Measurements from ENCODE around the gene FUT8. TPM values are rescaled to one million over a fixed set of nuclear protein-coding genes. Genes with fewer than 3 reads are reported as not detected.
A peak's percentile ranks its signal among the peaks of the same experiment; 100 is the strongest.

Gene FUT8
- total and polyA plus RNA-seq, 4 donors, result 1.1 to 14.1 (median 4.0) TPM

DNA sequence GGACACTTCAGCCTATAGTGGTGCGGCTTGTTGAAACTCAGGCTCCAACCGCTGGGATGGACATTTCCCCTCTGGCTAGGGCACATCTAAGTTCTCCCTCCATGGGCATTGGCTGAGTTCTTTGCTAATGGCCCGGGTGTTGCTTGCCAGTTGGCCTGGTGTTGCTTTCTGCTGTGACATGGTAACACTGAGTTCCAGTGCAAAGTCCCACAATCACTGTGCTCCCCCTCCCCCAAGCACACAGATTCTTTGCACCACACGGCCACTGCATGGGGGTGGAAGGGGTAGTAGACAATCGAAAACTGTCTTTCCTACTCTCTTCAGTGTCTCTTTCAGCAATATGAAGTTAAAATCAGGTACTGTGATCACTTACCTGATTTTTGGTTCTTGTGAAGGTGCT is 308.2 kb downstream of the FUT8 start:
- 70% methylated on average over 5 of the region's 5 CpGs for WGBS
- H3K9ac ChIP-seq (ENCODE audit: low read depth in 1 of 2, low read length in 2 of 2), result no peak overlapping the region
- no peaks in the 10 kb centered on the region for H3K36me3 ChIP-seq (ENCODE audit: control insufficient read depth in 4 of 4, insufficient read depth in 3 of 4, low read depth in 1 of 4, low read length in 3 of 4)
- H3K9me3 ChIP-seq (ENCODE audit: control insufficient read depth in 4 of 4, low read length in 3 of 4), result peaks cover 0 to 4% (median 1%) of the 10 kb centered on the region in 4 donors
- no peak overlapping the region for H3K4me3 ChIP-seq (ENCODE audit: low read depth in 1 of 3, low read length in 3 of 3)
- TF ChIP-seq RAD21 (IDR thresholded peaks at IDR 0.05) (no peak), HNF4A (conservative IDR thresholded peaks at IDR 0.05) (peak in 1 of 2 donors; percentile 31)
- DNase-seq (ENCODE audit: low spot score), result no peak
- no peaks in the 10 kb centered on the region for H3K4me1 ChIP-seq (ENCODE audit: control insufficient read depth in 4 of 4, insufficient read depth in 4 of 4, low read length in 3 of 4)
- no peaks in the 10 kb centered on the region for H3K27me3 ChIP-seq (ENCODE audit: control insufficient read depth in 4 of 4, insufficient read depth in 4 of 4, low read length in 3 of 4)
- no peak overlapping the region for H3K27ac ChIP-seq (ENCODE audit: low read depth in 1 of 2, low read length in 2 of 2)

DNA sequence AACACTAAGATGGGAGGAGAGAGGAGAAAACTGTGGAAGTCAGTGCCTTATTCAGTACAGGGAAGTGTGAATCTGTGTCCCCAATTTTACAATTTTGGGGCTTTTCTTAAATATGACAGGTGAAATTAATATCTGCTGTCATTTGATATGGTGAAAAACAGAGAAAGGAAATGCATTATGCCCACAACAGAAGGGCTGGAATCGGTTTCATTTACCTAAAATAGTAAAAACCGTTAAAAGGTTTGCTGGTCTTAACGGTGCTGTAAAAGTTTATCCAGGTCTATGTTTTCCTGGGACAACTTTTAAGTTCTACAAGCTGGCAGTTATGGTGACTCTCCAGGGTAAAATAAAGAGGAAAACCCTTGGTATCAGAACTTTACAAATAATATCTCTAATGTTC is 310.8 kb downstream of the FUT8 start:
- H3K27me3 ChIP-seq (ENCODE audit: control insufficient read depth in 4 of 4, insufficient read depth in 4 of 4, low read length in 3 of 4), result no peaks in the 10 kb centered on the region
- no peak overlapping the region for H3K4me3 ChIP-seq (ENCODE audit: low read depth in 1 of 3, low read length in 3 of 3)
- H3K4me1 ChIP-seq (ENCODE audit: control insufficient read depth in 4 of 4, insufficient read depth in 4 of 4, low read length in 3 of 4), result no peaks in the 10 kb centered on the region
- DNase-seq (ENCODE audit: low spot score), result no peak
- H3K9me3 ChIP-seq (ENCODE audit: control insufficient read depth in 4 of 4, low read length in 3 of 4), result peaks cover 0 to 3% (median 0%) of the 10 kb centered on the region in 4 donors
- TF ChIP-seq EGR1 (IDR thresholded peaks at IDR 0.05; ENCODE audit: low read depth in 2 of 2), result no peak
- no peak for TF ChIP-seq TAF1 (conservative IDR thresholded peaks at IDR 0.05)
- no peak for TF ChIP-seq FOXA2 (IDR thresholded peaks at IDR 0.05)
- TF ChIP-seq HNF4A (conservative IDR thresholded peaks at IDR 0.05), result no peak
- no peak for TF ChIP-seq HNF4G (IDR thresholded peaks at IDR 0.05)
- no peak for TF ChIP-seq FOXA1 (IDR thresholded peaks at IDR 0.05)
- TF ChIP-seq YY1 (IDR thresholded peaks at IDR 0.05), result no peak
- no peak for TF ChIP-seq GABPA (IDR thresholded peaks at IDR 0.05 in 1 of 2, conservative IDR thresholded peaks at IDR 0.05 in 1 of 2)
- TF ChIP-seq, protein P1, sequence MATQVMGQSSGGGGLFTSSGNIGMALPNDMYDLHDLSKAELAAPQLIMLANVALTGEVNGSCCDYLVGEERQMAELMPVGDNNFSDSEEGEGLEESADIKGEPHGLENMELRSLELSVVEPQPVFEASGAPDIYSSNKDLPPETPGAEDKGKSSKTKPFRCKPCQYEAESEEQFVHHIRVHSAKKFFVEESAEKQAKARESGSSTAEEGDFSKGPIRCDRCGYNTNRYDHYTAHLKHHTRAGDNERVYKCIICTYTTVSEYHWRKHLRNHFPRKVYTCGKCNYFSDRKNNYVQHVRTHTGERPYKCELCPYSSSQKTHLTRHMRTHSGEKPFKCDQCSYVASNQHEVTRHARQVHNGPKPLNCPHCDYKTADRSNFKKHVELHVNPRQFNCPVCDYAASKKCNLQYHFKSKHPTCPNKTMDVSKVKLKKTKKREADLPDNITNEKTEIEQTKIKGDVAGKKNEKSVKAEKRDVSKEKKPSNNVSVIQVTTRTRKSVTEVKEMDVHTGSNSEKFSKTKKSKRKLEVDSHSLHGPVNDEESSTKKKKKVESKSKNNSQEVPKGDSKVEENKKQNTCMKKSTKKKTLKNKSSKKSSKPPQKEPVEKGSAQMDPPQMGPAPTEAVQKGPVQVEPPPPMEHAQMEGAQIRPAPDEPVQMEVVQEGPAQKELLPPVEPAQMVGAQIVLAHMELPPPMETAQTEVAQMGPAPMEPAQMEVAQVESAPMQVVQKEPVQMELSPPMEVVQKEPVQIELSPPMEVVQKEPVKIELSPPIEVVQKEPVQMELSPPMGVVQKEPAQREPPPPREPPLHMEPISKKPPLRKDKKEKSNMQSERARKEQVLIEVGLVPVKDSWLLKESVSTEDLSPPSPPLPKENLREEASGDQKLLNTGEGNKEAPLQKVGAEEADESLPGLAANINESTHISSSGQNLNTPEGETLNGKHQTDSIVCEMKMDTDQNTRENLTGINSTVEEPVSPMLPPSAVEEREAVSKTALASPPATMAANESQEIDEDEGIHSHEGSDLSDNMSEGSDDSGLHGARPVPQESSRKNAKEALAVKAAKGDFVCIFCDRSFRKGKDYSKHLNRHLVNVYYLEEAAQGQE (IDR thresholded peaks at IDR 0.05), result no peak
- no peak for TF ChIP-seq RAD21 (IDR thresholded peaks at IDR 0.05)
- TF ChIP-seq, protein P2, sequence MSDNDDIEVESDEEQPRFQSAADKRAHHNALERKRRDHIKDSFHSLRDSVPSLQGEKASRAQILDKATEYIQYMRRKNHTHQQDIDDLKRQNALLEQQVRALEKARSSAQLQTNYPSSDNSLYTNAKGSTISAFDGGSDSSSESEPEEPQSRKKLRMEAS (IDR thresholded peaks at IDR 0.05), result no peak
- no peaks in the 10 kb centered on the region for H3K36me3 ChIP-seq (ENCODE audit: control insufficient read depth in 4 of 4, insufficient read depth in 3 of 4, low read depth in 1 of 4, low read length in 3 of 4)
- H3K9ac ChIP-seq (ENCODE audit: low read depth in 1 of 2, low read length in 2 of 2), result no peak overlapping the region
- no peak overlapping the region for H3K27ac ChIP-seq (ENCODE audit: low read depth in 1 of 2, low read length in 2 of 2)
- WGBS, result 74% methylated on average over 3 of the region's 3 CpGs

DNA sequence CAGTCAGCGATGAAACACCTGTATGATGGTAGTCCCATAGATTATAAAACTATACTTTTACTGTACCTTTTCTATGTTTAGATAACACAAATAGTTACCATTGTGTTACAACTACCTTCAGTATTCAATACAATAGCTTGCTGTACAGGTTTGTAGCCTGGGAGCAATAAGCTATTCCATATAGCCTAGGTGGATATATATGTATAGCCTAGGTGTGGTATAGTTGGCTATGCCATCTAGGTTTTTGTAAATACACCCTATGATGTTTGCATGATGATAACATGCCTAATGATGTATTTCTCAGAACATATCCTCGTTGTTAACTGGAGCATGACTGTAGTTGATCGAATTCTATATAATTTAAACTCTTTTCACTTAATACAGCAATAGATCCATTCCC is 316.1 kb downstream of the FUT8 start:
- DNase-seq (ENCODE audit: low spot score), result no peak
- H3K9me3 ChIP-seq (ENCODE audit: control insufficient read depth in 4 of 4, low read length in 3 of 4), result no peaks in the 10 kb centered on the region
- H3K4me3 ChIP-seq (ENCODE audit: low read depth in 1 of 3, low read length in 3 of 3), result no peak overlapping the region
- H3K27me3 ChIP-seq (ENCODE audit: control insufficient read depth in 4 of 4, insufficient read depth in 4 of 4, low read length in 3 of 4), result no peaks in the 10 kb centered on the region
- no peak for TF ChIP-seq GABPA (IDR thresholded peaks at IDR 0.05 in 1 of 2, conservative IDR thresholded peaks at IDR 0.05 in 1 of 2)
- TF ChIP-seq HNF4A (conservative IDR thresholded peaks at IDR 0.05), result no peak
- TF ChIP-seq NR2F2 (IDR thresholded peaks at IDR 0.05), result no peak
- 85% methylated on average over 3 of the region's 3 CpGs for WGBS
- no peaks in the 10 kb centered on the region for H3K4me1 ChIP-seq (ENCODE audit: control insufficient read depth in 4 of 4, insufficient read depth in 4 of 4, low read length in 3 of 4)
- H3K9ac ChIP-seq (ENCODE audit: low read depth in 1 of 2, low read length in 2 of 2), result no peak overlapping the region
- no peak overlapping the region for H3K27ac ChIP-seq (ENCODE audit: low read depth in 1 of 2, low read length in 2 of 2)
- H3K36me3 ChIP-seq (ENCODE audit: control insufficient read depth in 4 of 4, insufficient read depth in 3 of 4, low read depth in 1 of 4, low read length in 3 of 4), result no peaks in the 10 kb centered on the region

Measured in liver (tissue), 9 donors.